Mesendoderm (in vitro differentiated cells): Measurements from ENCODE around the gene PSME1.

Experiments used
- DNase-seq: peaks from one replicate; pipeline ENCODE4 v3.0.0; 2013
- H2AK5ac ChIP-seq: 2 replicates; pipeline ENCODE4 v1.6.1; 2013; ENCODE audit warnings: low read length, inconsistent platforms
- H2BK120ac ChIP-seq: 2 replicates; pipeline ENCODE4 v1.6.1; 2013; ENCODE audit warnings: low read depth, mild to moderate bottlenecking, low read length, moderate library complexity, mixed read lengths
- H2BK15ac ChIP-seq: replicated peaks from 2 replicates; pipeline ENCODE4 v1.6.1; 2013; ENCODE audit warnings: low read depth, mild to moderate bottlenecking, moderate library complexity
- H2BK5ac ChIP-seq: 2 replicates; pipeline ENCODE4 v1.6.1; 2013; ENCODE audit warnings: low read length, inconsistent platforms
- H3K18ac ChIP-seq: 2 replicates; pipeline ENCODE4 v1.6.1; 2013; ENCODE audit warnings: mild to moderate bottlenecking, low read length, mixed read lengths
- H3K23ac ChIP-seq: one replicate; pipeline ENCODE4 v1.6.1; 2013; ENCODE audit warnings: low read length
- H3K27ac ChIP-seq: 2 replicates; pipeline ENCODE4 v1.5.1; 2013; ENCODE audit warnings: low read depth, mild to moderate bottlenecking, inconsistent platforms, low read length, moderate library complexity
- H3K27me3 ChIP-seq: 2 replicates; pipeline ENCODE4 v1.6.1; 2013; ENCODE audit warnings: low read length, control low read depth, mild to moderate bottlenecking, inconsistent platforms; ENCODE audit not compliant: insufficient read depth, poor library complexity
- H3K36me3 ChIP-seq: 2 replicates; pipeline ENCODE4 v1.6.1; 2013; ENCODE audit warnings: low read length, inconsistent platforms; ENCODE audit not compliant: control insufficient read depth, insufficient read depth
- H3K4ac ChIP-seq: one replicate; pipeline ENCODE4 v1.6.1; 2013; ENCODE audit warnings: low read depth, mild to moderate bottlenecking, low read length, moderate library complexity
- H3K4me1 ChIP-seq: 2 replicates; pipeline ENCODE4 v1.6.1; 2013; ENCODE audit warnings: low read depth, low read length, inconsistent platforms; ENCODE audit not compliant: control insufficient read depth
- H3K4me2 ChIP-seq: 2 replicates; pipeline ENCODE4 v1.6.1; 2013; ENCODE audit warnings: low read length
- H3K4me3 ChIP-seq: 2 replicates; pipeline ENCODE4 v1.5.1; 2013; ENCODE audit warnings: mild to moderate bottlenecking, low read length
- H3K56ac ChIP-seq: one replicate; pipeline ENCODE4 v1.6.1; 2013; ENCODE audit warnings: low read length
- H3K79me1 ChIP-seq: 2 replicates; pipeline ENCODE4 v1.6.1; 2013; ENCODE audit warnings: low read length, inconsistent platforms
- H3K79me2 ChIP-seq: 2 replicates; pipeline ENCODE4 v1.6.1; 2013; ENCODE audit warnings: mild to moderate bottlenecking, low read length; ENCODE audit not compliant: control insufficient read depth, insufficient read depth
- H3K9ac ChIP-seq: 2 replicates; pipeline ENCODE4 v1.6.1; 2013; ENCODE audit warnings: low read length, inconsistent platforms
- H4K5ac ChIP-seq: one replicate; pipeline ENCODE4 v1.6.1; 2013; ENCODE audit warnings: low read length
- H4K8ac ChIP-seq: one replicate; pipeline ENCODE4 v1.6.1; 2013; ENCODE audit warnings: low read depth, mild to moderate bottlenecking, control low read depth, low read length, moderate library complexity
- WGBS: extraction: QIAGEN DNeasy Blood & Tissue Kit; methylation state at CpG from one replicate; pipeline ENCODE4 v1.1.7; 2013; ENCODE audit warnings: low lambda C conversion rate, missing lambda C conversion rate; ENCODE audit not compliant: insufficient coverage; ENCODE audit errors: extremely low coverage; 5-methylcytosine and 5-hydroxymethylcytosine counted together

The PSME1 gene

DNA sequence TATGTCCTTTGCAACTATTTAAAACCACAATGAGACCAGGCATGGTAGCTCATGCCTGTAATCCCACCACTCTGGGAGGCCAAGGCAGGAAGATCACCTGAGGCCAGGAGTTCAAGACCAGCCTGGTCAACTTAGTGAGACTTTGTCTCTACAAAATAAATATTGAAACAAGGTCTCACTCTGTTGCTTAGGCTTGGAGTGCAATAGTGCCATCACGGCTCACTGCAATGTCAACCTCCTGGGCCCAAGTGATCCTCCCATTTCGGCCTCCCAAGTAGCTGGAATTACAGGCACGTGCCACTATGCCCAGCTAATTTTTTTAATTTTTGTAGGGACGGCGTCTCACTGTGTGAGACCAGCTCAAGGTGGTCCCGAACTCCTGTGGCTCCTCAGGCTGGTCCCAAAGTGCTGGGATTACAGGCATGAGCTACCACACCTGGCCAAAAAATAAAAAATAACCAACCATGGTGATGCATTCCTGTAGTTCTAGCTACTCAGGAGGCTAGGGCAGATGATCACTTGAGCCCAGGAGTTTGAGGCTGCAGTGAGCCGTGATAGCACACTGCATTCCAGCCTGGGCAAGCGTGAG, 6.5 kb upstream of the PSME1 start:
- Histone ChIP-seq H4K5ac (no peak overlapping the region), H3K36me3 (no peaks in the 10 kb centered on the region), H3K56ac (no peak overlapping the region), H3K9ac (no peak overlapping the region), H2BK5ac (no peak overlapping the region), H3K27ac (no peak overlapping the region), H2BK120ac (no peak overlapping the region), H3K18ac (no peak overlapping the region), H3K4me3 (no peak overlapping the region), H4K8ac (no peak overlapping the region), H2AK5ac (no peak overlapping the region), H3K4me1 (no peaks in the 10 kb centered on the region), H3K4ac (no peak overlapping the region), H2BK15ac (no peak overlapping the region), H3K27me3 (no peaks in the 10 kb centered on the region), H3K4me2 (no peak overlapping the region), H3K79me2 (no peaks in the 10 kb centered on the region), H3K79me1 (no peaks in the 10 kb centered on the region), H3K23ac (no peak overlapping the region)
- WGBS: no CpG with 5 or more reads among the region's 8 CpGs
- DNase-seq: no peak

DNA sequence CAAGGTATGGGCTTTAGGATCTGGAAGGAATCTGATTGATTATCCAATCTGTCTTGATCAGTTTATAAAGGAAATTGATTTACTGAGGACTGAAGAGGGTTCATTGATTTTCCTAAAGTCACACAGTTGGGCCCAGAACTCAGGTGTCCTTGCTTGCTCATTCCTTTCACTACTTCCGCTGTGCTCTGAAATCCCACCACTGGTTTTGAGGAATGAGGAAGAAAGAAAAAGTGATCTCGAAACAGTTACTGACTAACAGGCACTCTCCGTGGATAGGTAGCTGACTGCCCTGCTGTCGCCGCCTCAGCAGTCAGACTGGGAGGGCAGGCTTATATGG, 5.6 kb upstream of the PSME1 start, which contains the start of gene FITM1:
Gene FITM1, plus strand, starts transcription at position 280 of the 337 bp plus-strand sequence. CDS start 905 bp downstream, outside the sequence.
- H3K79me2 ChIP-seq: no peaks in the 10 kb centered on the region
- no peak within 1 kb of the TSS for H3K18ac ChIP-seq
- no peaks in the 10 kb centered on the region for H3K79me1 ChIP-seq
- H3K23ac ChIP-seq: no peak within 1 kb of the TSS
- no peak within 1 kb of the TSS for H3K4me2 ChIP-seq
- H2AK5ac ChIP-seq: no peak within 1 kb of the TSS
- H3K4me3 ChIP-seq: no peak within 1 kb of the TSS
- no peak within 1 kb of the TSS for H2BK15ac ChIP-seq
- no peak within 1 kb of the TSS for H3K4ac ChIP-seq
- no peak for DNase-seq
- H3K4me1 ChIP-seq: no peaks in the 10 kb centered on the region
- no peaks in the 10 kb centered on the region for H3K27me3 ChIP-seq
- H3K9ac ChIP-seq: no peak within 1 kb of the TSS
- H2BK120ac ChIP-seq: no peak within 1 kb of the TSS
- no peaks in the 10 kb centered on the region for H3K36me3 ChIP-seq
- no peak within 1 kb of the TSS for H2BK5ac ChIP-seq
- WGBS: no CpG with 5 or more reads among the region's 5 CpGs
- H3K27ac ChIP-seq: no peak within 1 kb of the TSS
- H3K56ac ChIP-seq: no peak within 1 kb of the TSS
- no peak within 1 kb of the TSS for H4K5ac ChIP-seq
- no peak within 1 kb of the TSS for H4K8ac ChIP-seq

DNA sequence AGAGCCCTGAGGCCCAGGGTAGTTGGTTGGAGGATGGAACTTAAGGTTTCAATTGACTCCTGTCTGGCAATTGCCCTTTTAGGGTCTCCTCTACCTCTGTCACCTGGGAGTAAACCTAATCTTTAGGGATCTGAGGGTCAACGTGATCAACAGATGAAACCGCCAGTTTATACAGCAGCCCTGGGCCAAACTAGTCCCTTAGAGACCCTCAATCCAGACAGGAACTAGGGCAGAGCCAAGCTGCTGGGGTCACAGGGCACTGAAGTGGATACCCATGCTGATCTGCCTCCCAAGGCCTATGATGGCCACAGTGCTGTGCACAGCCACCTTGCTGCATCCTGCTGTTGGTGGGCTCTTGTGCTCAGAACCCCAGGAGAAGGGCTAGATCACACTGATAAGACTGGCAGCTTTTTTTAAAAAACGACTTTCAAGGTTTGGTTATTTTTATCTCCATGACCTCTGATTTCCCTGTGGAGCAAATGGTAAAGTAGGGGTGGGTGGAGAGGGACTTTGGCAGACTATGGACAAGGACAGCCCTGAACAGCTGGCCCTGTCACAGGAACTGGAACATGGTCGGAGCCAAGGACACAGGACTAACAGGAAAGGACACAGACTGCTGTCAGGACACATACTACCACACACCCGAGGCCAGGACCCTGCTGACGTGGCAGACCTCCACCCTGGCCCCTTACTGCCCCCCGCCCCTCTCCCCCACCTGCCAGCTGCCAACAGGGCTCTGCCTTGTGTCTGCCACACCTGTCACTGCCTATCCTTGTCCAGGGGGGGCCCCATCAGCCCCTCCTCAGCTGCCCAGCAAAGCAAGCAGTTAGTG, 5.1 kb upstream of the PSME1 start:
- Histone ChIP-seq H3K4me1 (no peaks in the 10 kb centered on the region), H3K23ac (no peak overlapping the region), H3K56ac (no peak overlapping the region), H2BK5ac (no peak overlapping the region), H3K4me2 (no peak overlapping the region), H3K36me3 (no peaks in the 10 kb centered on the region), H3K27ac (no peak overlapping the region), H3K9ac (no peak overlapping the region), H3K18ac (no peak overlapping the region), H3K4me3 (no peak overlapping the region), H4K5ac (no peak overlapping the region), H2BK15ac (no peak overlapping the region), H3K79me1 (no peaks in the 10 kb centered on the region), H2BK120ac (no peak overlapping the region), H3K27me3 (no peaks in the 10 kb centered on the region), H4K8ac (no peak overlapping the region), H3K4ac (no peak overlapping the region), H3K79me2 (no peaks in the 10 kb centered on the region), H2AK5ac (no peak overlapping the region)
- no CpG with 5 or more reads among the region's 7 CpGs for WGBS
- DNase-seq: no peak

DNA sequence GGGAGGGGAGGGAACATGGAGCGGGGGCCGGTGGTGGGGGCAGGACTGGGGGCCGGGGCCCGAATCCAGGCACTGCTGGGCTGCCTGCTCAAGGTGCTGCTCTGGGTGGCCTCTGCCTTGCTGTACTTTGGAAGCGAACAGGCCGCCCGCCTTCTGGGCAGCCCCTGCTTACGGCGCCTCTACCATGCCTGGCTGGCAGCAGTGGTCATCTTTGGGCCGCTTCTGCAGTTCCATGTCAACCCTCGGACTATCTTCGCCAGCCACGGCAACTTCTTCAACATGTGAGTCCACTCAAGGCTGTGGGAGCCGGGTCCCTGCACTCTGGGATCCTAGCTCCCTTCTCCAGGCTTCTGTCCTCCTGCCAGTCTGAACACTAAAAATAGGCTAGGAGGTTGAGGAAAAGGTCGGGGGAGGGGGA, 4.4 kb upstream of the PSME1 start:
- H3K79me2 ChIP-seq: no peaks in the 10 kb centered on the region
- H3K56ac ChIP-seq: no peak overlapping the region
- H3K18ac ChIP-seq: no peak overlapping the region
- no peak overlapping the region for H3K4ac ChIP-seq
- H4K8ac ChIP-seq: no peak overlapping the region
- H2BK15ac ChIP-seq: no peak overlapping the region
- no peaks in the 10 kb centered on the region for H3K36me3 ChIP-seq
- H3K4me2 ChIP-seq: no peak overlapping the region
- DNase-seq: no peak
- no peak overlapping the region for H3K9ac ChIP-seq
- no peak overlapping the region for H3K4me3 ChIP-seq
- H4K5ac ChIP-seq: no peak overlapping the region
- H3K79me1 ChIP-seq: no peaks in the 10 kb centered on the region
- H3K27me3 ChIP-seq: no peaks in the 10 kb centered on the region
- no peak overlapping the region for H2BK120ac ChIP-seq
- no peak overlapping the region for H3K23ac ChIP-seq
- H3K27ac ChIP-seq: no peak overlapping the region
- H3K4me1 ChIP-seq: peaks cover under 1% of the 10 kb centered on the region
- no peak overlapping the region for H2BK5ac ChIP-seq
- WGBS: no CpG with 5 or more reads among the region's 15 CpGs
- no peak overlapping the region for H2AK5ac ChIP-seq

DNA sequence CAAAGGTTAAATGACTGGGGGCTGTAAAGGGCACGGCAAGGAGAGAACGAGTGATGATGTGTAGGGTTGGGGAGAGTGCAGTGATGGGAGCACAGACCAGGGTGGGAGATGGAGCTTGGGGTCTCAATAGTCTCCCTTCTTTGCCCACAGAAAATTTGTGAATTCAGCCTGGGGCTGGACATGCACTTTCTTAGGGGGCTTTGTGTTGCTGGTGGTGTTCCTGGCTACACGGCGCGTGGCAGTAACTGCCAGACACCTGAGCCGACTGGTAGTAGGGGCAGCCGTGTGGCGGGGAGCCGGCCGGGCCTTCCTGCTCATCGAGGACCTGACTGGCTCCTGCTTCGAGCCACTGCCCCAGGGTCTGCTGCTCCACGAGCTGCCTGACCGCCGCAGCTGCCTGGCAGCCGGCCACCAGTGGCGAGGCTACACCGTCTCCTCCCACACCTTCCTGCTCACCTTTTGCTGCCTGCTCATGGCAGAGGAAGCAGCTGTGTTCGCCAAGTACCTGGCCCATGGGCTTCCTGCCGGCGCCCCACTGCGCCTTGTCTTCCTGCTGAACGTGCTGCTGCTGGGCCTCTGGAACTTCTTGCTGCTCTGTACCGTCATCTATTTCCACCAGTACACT, 3.8 kb upstream of the PSME1 start:
- no peaks in the 10 kb centered on the region for H3K36me3 ChIP-seq
- no peak overlapping the region for H2BK5ac ChIP-seq
- peaks cover 1% of the 10 kb centered on the region for H3K4me1 ChIP-seq
- no peak overlapping the region for H2BK120ac ChIP-seq
- H3K23ac ChIP-seq: no peak overlapping the region
- no peak overlapping the region for H2AK5ac ChIP-seq
- no peak for DNase-seq
- H3K56ac ChIP-seq: no peak overlapping the region
- H3K79me2 ChIP-seq: no peaks in the 10 kb centered on the region
- no peaks in the 10 kb centered on the region for H3K27me3 ChIP-seq
- no peak overlapping the region for H3K4ac ChIP-seq
- no peak overlapping the region for H2BK15ac ChIP-seq
- H4K5ac ChIP-seq: no peak overlapping the region
- H3K4me2 ChIP-seq: no peak overlapping the region
- no CpG with 5 or more reads among the region's 24 CpGs for WGBS
- no peak overlapping the region for H3K18ac ChIP-seq
- H3K27ac ChIP-seq: no peak overlapping the region
- H4K8ac ChIP-seq: no peak overlapping the region
- H3K4me3 ChIP-seq: no peak overlapping the region
- no peak overlapping the region for H3K9ac ChIP-seq
- H3K79me1 ChIP-seq: no peaks in the 10 kb centered on the region
